Umbilical cord (tissue), 2 donors: ENCODE results near the gene SNX11. TPM values are rescaled to one million over a fixed set of nuclear protein-coding genes. Genes with fewer than 3 reads are reported as not detected.
"Not testable (repeated sequence)": the region's sequence is repeated elsewhere in the genome, so short reads cannot be mapped to it uniquely, and the experiment has no call there.

Source experiments
- DNase-seq: peaks from one replicate; pipeline ENCODE4 v3.0.0-alpha.2; 2015; ENCODE audit warnings: low spot score
- total RNA-seq: library from RNA; depleted of rRNA; stranded (reverse); fragments of >200 nt; gene quantifications from one replicate; pipeline ENCODE4 v1.2.3, GENCODE V29; 2014; ENCODE audit warnings: low replicate concordance; ENCODE audit not compliant: insufficient read depth

The SNX11 gene, protein sequence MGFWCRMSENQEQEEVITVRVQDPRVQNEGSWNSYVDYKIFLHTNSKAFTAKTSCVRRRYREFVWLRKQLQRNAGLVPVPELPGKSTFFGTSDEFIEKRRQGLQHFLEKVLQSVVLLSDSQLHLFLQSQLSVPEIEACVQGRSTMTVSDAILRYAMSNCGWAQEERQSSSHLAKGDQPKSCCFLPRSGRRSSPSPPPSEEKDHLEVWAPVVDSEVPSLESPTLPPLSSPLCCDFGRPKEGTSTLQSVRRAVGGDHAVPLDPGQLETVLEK
- 17.1 TPM for total RNA-seq

DNA sequence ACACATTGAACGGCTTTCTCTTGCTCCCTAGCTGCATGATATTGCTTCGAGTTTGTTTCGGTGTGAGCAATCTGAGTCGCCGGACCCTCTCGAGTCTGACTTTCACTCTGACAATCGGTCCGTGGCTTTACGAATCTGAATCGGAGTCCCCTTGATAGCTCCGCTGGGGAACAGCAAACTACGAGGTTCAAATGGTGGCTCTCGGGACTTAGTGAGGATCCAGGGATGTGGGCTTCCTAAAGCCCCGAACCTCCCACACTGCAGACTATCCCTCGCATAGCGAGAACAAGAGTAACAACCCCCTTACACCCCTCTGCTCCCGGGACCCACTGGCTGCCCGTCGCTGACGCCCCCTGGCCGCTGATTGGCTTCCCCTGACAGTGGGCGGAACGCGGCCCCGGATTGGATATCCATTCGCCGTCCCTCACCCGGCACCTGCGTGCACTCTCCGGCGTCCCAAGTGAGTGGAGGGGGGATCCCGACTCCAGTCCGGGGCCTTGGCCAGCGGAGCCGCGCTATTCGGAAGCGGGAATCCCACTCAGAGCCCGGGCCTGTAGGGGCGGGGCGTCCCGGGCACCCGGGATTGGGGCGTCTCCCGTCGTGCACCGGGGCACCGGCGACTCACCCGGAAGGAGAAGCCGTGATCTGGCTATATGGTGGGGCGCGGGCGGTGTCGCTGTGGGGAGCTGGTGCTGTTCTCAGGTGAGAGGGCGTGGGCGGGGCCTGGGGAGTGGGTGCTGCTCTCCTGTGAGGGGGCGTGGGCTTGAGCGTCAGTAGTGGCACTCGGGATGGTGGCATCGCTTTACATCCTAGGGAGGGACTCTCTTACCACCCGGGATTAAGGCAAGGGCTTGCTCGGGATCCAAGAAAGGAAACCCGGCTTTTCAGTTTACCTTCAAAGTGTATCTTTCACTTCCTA, at the start of gene SNX11:
Gene SNX11 (plus strand): TSS at position 630 of the 919 bp plus-strand sequence. CDS start 4,278 bp downstream, outside the sequence.
- DNase-seq = peak; percentile 92

DNA sequence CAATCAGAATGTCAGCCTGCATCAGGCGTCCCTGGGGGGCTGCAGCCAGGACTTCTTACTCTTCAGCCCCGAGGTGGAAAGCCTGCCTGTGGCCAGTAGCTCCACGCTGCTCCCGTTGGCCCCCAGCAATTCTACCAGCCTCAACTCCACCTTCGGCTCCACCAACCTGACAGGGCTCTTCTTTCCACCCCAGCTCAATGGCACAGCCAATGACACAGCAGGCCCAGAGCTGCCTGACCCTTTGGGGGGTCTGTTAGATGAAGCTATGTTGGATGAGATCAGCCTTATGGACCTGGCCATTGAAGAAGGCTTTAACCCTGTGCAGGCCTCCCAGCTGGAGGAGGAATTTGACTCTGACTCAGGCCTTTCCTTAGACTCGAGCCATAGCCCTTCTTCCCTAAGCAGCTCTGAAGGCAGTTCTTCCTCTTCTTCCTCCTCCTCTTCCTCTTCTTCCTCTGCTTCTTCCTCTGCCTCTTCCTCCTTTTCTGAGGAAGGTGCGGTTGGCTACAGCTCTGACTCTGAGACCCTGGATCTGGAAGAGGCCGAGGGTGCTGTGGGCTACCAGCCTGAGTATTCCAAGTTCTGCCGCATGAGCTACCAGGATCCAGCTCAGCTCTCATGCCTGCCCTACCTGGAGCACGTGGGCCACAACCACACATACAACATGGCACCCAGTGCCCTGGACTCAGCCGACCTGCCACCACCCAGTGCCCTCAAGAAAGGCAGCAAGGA, 49.0 kb upstream of the SNX11 start:
- DNase-seq = no peak

DNA sequence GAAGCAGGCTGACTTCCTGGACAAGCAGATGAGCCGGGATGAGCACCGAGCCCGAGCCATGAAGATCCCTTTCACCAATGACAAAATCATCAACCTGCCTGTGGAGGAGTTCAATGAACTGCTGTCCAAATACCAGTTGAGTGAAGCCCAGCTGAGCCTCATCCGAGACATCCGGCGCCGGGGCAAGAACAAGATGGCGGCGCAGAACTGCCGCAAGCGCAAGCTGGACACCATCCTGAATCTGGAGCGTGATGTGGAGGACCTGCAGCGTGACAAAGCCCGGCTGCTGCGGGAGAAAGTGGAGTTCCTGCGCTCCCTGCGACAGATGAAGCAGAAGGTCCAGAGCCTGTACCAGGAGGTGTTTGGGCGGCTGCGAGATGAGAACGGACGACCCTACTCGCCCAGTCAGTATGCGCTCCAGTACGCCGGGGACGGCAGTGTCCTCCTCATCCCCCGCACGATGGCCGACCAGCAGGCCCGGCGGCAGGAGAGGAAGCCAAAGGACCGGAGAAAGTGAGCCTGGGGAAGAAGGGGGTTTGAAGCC, 48.4 kb upstream of the SNX11 start:
- DNase-seq = no peak

GRCh38 chr17:48060249-48060648, 47.3 kb upstream of the SNX11 start:
- no peak for DNase-seq

DNA sequence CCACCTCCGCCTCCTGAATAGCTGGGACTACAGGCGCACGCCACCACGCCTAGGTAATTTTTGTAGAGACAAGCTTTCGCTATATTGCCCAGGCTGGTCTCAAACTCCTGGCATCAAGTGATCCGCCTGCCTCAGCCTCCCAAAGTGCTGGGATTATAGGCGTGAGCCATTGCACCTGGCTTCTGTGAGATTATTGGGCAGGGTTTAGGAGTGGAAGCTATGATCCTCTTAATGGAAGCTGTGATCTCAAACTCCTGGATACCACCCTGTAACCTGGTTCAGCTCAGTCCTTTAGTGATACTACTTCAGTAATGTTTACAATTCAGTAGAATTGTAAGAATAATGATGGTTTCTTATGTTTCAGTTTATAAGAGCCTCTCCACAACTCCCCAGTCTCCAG, 45.3 kb upstream of the SNX11 start:
- no peak for DNase-seq

GRCh38 chr17:48064638-48065037, 42.9 kb upstream of the SNX11 start:
- no peak for DNase-seq

GRCh38 chr17:48066192-48066591, 41.4 kb upstream of the SNX11 start:
- no peak for DNase-seq

- DNase-seq = no peak
Measured at GRCh38 chr17:48066656-48067055, 40.9 kb upstream of the SNX11 start.

GRCh38 chr17:48067245-48067644, 40.3 kb upstream of the SNX11 start:
- no peak for DNase-seq

DNA sequence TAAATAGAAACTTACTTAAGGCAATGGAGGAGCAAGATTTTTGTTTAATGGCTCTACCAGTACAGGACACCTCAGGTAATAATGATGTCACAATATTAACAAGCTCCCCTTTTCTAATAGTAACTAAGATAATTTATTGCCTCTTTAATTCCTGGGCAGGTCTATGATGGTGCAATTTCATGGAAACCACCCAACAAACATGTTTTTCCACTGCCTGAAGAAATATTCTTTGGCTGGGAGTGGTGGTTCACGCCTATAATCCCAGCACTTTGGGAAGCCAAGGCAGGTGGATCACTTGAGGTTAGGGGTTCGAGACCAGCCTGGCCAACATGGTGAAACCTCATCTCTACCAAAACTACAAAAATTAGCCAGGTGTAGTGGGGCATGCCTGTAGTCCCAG, 39.8 kb upstream of the SNX11 start:
- DNase-seq = not testable (repeated sequence)

- DNase-seq = no peak
Measured at GRCh38 chr17:48068491-48068961, 39.0 kb upstream of the SNX11 start.

DNA sequence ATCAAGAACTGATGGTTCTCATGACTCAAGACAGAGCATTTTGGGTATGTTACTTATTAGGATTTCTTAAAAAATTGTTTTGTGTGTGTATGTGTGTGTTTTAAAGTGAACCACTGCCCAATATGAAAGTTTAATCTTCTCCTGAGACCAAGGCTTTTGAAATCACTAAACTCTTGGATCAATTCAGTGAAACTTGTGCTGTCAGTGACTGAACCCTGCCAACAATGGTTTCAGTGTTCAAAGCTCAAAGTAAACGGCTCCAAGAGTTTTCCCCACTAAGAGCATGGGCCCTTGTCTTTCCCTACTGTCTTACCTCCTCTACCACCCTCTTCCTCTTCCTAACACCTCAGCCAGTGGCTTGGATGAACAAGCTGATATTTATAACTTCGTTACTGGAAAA, 37.4 kb upstream of the SNX11 start:
- DNase-seq = no peak

- no peak for DNase-seq
Measured at GRCh38 chr17:48071654-48072053, 35.9 kb upstream of the SNX11 start.

DNA sequence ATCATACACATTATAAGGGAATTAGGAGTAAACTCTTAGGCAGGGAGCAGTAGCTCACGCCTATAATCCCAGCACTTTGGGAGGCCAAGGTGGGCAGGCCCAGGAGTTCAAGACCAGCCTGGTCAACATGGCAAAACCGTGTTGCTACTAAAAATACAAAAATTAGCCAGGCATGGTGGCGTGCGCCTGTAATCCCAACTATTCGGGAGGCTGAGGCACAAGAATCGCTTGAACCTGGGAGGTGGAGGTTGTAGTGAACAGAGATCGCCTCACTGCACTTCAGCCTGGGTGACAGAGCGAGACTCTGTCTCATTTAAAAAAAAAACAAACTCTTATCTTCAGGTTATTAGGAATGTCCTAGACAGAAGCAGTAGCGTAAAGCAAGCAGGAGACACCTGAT, 34.8 kb upstream of the SNX11 start:
- not testable (repeated sequence) for DNase-seq

- DNase-seq = not testable (repeated sequence)
Measured at GRCh38 chr17:48073566-48074094, 33.9 kb upstream of the SNX11 start.

DNA sequence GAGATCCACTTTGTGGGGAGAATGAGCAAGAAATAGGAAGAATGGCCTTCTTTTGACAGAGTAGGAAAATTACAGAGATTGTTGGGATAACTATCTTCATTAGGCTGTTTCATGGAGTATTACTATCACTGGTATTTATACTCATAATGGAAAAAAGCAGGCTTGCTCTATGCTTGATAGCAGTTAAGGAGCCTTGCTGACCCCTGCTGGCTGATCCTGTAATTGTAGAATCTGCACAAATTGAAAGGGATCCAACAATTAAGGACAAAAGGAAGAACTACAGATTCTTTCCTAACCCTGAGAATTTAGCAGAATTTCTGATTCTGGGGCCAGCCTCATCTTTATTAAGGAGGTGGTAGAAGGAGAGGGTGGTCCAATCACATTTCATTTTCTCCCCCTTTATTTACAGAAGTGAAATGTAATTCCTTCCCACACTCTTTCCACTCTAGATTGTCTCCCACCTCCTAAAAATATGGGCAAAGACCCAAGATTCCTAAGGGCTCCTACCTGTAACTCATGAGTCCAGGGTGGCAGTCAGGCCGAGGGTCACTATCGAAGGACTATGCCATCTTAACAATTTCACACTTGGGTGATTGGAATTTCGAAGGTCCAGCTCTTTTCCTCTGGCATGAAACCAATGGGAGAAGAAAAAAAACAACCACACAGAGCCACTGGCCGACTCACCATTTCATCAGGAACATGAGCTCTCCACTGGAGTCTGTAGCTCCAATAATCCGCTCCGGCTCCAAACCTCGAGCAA, 33.1 kb upstream of the SNX11 start:
- DNase-seq = peak; percentile 91

GRCh38 chr17:48077152-48077551, 30.4 kb upstream of the SNX11 start:
- DNase-seq = not testable (repeated sequence)

GRCh38 chr17:48081858-48082257, 25.7 kb upstream of the SNX11 start:
- DNase-seq = no peak

- no peak for DNase-seq
Measured at GRCh38 chr17:48084932-48085331, 22.6 kb upstream of the SNX11 start.

DNA sequence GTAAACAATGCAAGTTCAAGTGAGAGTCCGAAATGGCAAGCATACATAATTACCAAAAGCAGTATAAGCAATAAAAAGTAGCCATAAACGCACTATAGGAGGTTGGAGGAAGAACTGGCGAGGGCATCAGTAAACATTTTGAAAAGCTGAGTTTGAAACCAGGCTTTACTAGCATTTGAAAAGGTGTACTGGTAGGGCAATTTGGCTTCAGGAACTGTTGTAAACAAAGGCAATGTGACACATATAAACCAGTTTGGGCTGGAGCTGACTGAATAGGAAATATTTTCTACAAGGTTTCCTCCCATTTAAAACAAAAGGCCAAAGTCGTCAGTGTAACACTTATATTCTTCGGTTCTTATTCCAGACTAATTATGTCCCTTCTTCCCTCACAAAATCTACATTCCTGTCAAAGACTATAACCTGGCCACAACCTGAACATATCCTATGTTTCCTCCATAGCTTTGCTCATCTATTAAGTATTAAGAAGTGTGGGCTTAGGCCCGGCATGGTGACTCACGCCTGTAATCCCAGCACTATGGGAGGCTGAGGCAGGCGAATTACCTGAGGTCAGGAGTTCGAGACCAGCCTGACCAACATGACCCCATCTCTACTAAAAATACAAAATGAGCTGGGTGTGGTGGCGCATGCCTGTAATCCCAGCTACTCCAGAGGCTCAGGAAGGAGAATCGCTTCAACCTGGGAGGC, 14.1 kb upstream of the SNX11 start:
- no peak for DNase-seq
